Naive thymus-derived CD4-positive, alpha-beta T cell (primary cell): Measurements from ENCODE around the gene RBMS1. TPM values are rescaled to one million over a fixed set of nuclear protein-coding genes. Genes with fewer than 3 reads are reported as not detected.
A peak's percentile ranks its signal among the peaks of the same experiment; 100 is the strongest.

Experiments
- ATAC-seq: fragments of 150-1000 bp; cut with Tn5 transposase; 2 replicates; pipeline ENCODE4 v1.10.0; 2021; ENCODE audit warnings: mild to moderate bottlenecking, moderate library complexity
- CTCF ChIA-PET: fragments of 350-600 bp; sonication (Branson Sonifier 250); formaldehyde crosslinking; loops from one replicate; lab custom pipeline; 2021; ENCODE audit warnings: antibody characterized with exemption; lab: Charles Lee
- POLR2A ChIA-PET: fragments of 350-600 bp; sonication (Branson Sonifier 250); formaldehyde crosslinking; loops from one replicate; lab custom pipeline; 2021; ENCODE audit warnings: antibody characterized with exemption, inconsistent platforms; lab: Charles Lee
- DNase-seq, 9 donors: peaks; one replicate each; pipeline versions ENCODE4 v3.0.0 to v3.0.0-alpha.2; 2020 to 2022; ENCODE audit warnings: mixed read lengths in 1 of 9
- H3K27ac ChIP-seq: one replicate; pipeline ENCODE4 v1.7.0; 2013; ENCODE audit warnings: mild to moderate bottlenecking, low read depth, low read length, moderate library complexity
- H3K27me3 ChIP-seq, 2 donors: one replicate each; pipeline ENCODE4 v1.7.0; 2013; ENCODE audit warnings: low read length in 2 of 2, mild to moderate bottlenecking in 2 of 2, moderate library complexity in 2 of 2; ENCODE audit not compliant: control insufficient read depth in 2 of 2, insufficient read depth in 2 of 2
- H3K36me3 ChIP-seq, 3 experiments: 1 replicate in 2 of 3; 2 replicates in 1 of 3; pipeline ENCODE4 v1.7.0; 2013; ENCODE audit warnings: low read length in 3 of 3, mild to moderate bottlenecking in 3 of 3, moderate library complexity in 1 of 3; ENCODE audit not compliant: insufficient read depth in 3 of 3, control insufficient read depth in 2 of 3
- H3K4me1 ChIP-seq, 2 donors: one replicate each; pipeline ENCODE4 v1.7.0; 2013; ENCODE audit warnings: low read length in 2 of 2, mild to moderate bottlenecking in 2 of 2, moderate library complexity in 1 of 2; ENCODE audit not compliant: control insufficient read depth in 2 of 2, insufficient read depth in 2 of 2
- H3K4me3 ChIP-seq: 2 replicates; pipeline ENCODE4 v1.7.0; 2013; ENCODE audit warnings: mild to moderate bottlenecking, low read length
- H3K9me3 ChIP-seq, 3 experiments: 1 replicate in 2 of 3; 2 replicates in 1 of 3; pipeline ENCODE4 v1.7.0; 2013; ENCODE audit warnings: low read length in 3 of 3; ENCODE audit not compliant: control insufficient read depth in 2 of 3
- H3K27ac Mint-ChIP-seq, 9 donors: one replicate each; pipeline ENCODE4 v1.8.0; 2020 to 2022; ENCODE audit warnings: mixed read lengths in 9 of 9, mild to moderate bottlenecking in 8 of 9, moderate library complexity in 5 of 9, inconsistent platforms in 2 of 9
- H3K27me3 Mint-ChIP-seq, 5 donors: one replicate each; pipeline ENCODE4 v1.8.0; 2021 to 2022; ENCODE audit warnings: mixed read lengths in 5 of 5, mild to moderate bottlenecking in 1 of 5
- H3K36me3 Mint-ChIP-seq, 5 donors: one replicate each; pipeline ENCODE4 v1.8.0; 2020 to 2022; ENCODE audit warnings: mixed read lengths in 5 of 5, mild to moderate bottlenecking in 3 of 5, inconsistent platforms in 1 of 5
- H3K4me1 Mint-ChIP-seq, 7 donors: one replicate each; pipeline ENCODE4 v1.8.0; 2020 to 2022; ENCODE audit warnings: mixed read lengths in 7 of 7, mild to moderate bottlenecking in 3 of 7, inconsistent platforms in 1 of 7
- H3K4me3 Mint-ChIP-seq, 10 donors: one replicate each; pipeline ENCODE4 v1.8.0; 2020 to 2022; ENCODE audit warnings: mild to moderate bottlenecking in 10 of 10, mixed read lengths in 10 of 10, moderate library complexity in 6 of 10, inconsistent platforms in 2 of 10
- H3K9me3 Mint-ChIP-seq, 11 donors: one replicate each; pipeline ENCODE4 v1.8.0; 2020 to 2022; ENCODE audit warnings: mixed read lengths in 11 of 11, mild to moderate bottlenecking in 4 of 11, inconsistent platforms in 1 of 11, moderate library complexity in 1 of 11
- intact Hi-C, 2 donors: fragments of 100-400 bp; cut with micrococcal nuclease; formaldehyde crosslinking; loops; one replicate each; pipeline ENCODE4 v1.15.1; 2023
- polyA plus RNA-seq, 2 donors: library from polyadenylated mRNA; unstranded; fragments of 300-500 nt; fragmentation: Illumina TruSeq; gene quantifications; one replicate each; pipeline ENCODE4 v1.2.3, GENCODE V29; 2021
- total RNA-seq, 6 experiments: library from RNA in 5 of 6; stranded (reverse) in 5 of 6; gene quantifications; 1 replicate in 5 of 6; 2 replicates in 1 of 6; pipeline ENCODE4 v1.2.3 and lab custom pipeline; 2021 to 2026

The RBMS1 gene
- total and polyA plus RNA-seq, 7 experiments from 2014 or later = 74.4 to 137 (median 119) TPM

DNA sequence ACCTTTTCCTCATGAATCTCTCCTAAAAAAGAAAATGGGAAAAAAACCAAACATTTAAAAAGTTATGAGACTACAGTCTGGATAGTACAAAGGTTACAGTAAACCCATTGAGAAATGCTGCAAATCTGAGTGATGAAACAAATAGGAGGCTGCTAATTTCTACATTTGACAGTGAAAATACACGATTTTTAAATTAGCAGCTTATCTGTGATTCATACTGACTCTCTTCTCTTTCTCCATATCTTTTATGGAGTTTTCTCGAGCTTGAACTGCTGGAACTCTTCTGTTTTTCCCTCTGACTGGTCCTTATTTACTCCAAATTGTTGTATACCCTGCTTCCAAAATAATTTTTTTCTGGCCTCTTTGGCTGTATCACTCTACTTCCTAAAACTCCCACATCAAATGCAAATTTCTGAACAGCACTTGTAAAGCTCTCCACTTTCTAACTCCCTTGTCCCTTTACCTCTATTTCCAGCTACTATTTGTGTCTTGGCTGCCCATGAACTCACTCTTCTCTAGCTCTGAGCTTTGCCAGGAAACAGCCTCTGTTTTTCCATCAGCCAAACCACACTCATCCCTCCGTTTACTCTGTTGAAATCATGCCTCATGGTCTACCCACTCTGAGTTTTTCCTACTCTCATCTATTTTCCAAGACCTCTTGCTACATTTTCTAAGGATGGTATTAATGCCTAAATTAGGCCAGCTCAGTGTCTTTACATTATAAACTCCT lies 73.7 kb downstream of the RBMS1 start:
- Mint-ChIP-seq H3K4me3 (peak overlapping the region in 5 of 10 donors; percentile 1 to 29 (median 7)), H3K4me1 (peaks cover 38 to 88% (median 78%) of the 10 kb centered on the region in 7 donors)
- POLR2A ChIA-PET = interaction anchor here (1.0 to 2.3 kb wide), 4 partner anchors 8 to 16 kb away, joined by 3 to 8 read pairs (median 5); no protein-coding TSS in a partner anchor

DNA sequence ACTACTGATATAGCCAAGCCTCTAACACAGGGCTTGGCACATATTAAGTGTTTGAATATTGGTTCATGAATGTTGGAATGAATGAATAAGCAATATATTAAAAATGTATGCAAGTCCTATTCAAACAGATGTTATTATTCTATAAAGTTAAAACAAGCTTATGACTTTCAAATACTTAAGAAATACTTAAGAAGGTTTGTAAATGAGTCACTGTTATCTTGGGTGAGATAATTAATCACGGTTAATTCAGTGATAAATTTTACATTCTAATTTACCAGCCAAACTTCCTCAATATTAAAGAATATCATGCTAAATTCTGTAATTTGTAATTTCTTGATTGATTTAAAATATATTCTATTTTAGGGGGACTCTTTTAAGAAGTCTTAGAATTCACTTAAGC lies 74.8 kb downstream of the RBMS1 start:
- Mint-ChIP-seq H3K27ac (peak overlapping the region in 6 of 9 donors; percentile 64 to 90 (median 78)), H3K36me3 (peaks cover 0 to 37% (median 13%) of the 10 kb centered on the region in 5 donors), H3K4me1 (peaks cover 40 to 88% (median 76%) of the 10 kb centered on the region in 7 donors), H3K9me3 (peaks cover 0 to 6% (median 0%) of the 10 kb centered on the region in 11 donors), H3K4me3 (peak overlapping the region in 1 of 10 donors; percentile 7), H3K27me3 (peaks cover 0 to 3% (median 0%) of the 10 kb centered on the region in 5 donors)
- no peaks in the 10 kb centered on the region for H3K27me3 ChIP-seq
- ATAC-seq (no peak), DNase-seq (no peak)
- no peaks in the 10 kb centered on the region for H3K36me3 ChIP-seq
- ChIA-PET CTCF (interaction anchor here (0.8 kb wide), 1 partner anchor 9 kb away, joined by 3 read pairs; no protein-coding TSS in a partner anchor), POLR2A (interaction anchor here (2.3 kb wide), 1 partner anchor 9 kb away, joined by 8 read pairs; no protein-coding TSS in a partner anchor)
- H3K4me3 ChIP-seq = no peak overlapping the region
- H3K4me1 ChIP-seq = peaks cover 10 to 33% of the 10 kb centered on the region in 2 donors
- H3K27ac ChIP-seq = no peak overlapping the region
- H3K9me3 ChIP-seq = no peaks in the 10 kb centered on the region
- intact Hi-C loops = loop anchor here (1.0 to 10.0 kb wide), 3 partner anchors 9 to 826 kb away; no protein-coding TSS in a partner anchor

More for the DNA sequence above, 73.7 kb downstream of the RBMS1 start:
- Mint-ChIP-seq H3K27ac (peak overlapping the region; percentile 3 to 78 (median 40)), H3K9me3 (peaks cover 0 to 6% (median 0%) of the 10 kb centered on the region in 11 donors), H3K27me3 (no peaks in the 10 kb centered on the region), H3K36me3 (peaks cover 0 to 36% (median 13%) of the 10 kb centered on the region in 5 donors)
- no peak overlapping the region for H3K4me3 ChIP-seq
- DNase-seq = no peak
- CTCF ChIA-PET = no interaction called here
- peaks cover 10 to 33% of the 10 kb centered on the region in 2 donors for H3K4me1 ChIP-seq
- intact Hi-C loops = loop anchor here (1.0 to 10.0 kb wide), 4 partner anchors 9 to 825 kb away; no protein-coding TSS in a partner anchor
- no peak overlapping the region for H3K27ac ChIP-seq
- no peaks in the 10 kb centered on the region for H3K9me3 ChIP-seq
- no peaks in the 10 kb centered on the region for H3K27me3 ChIP-seq
- no peaks in the 10 kb centered on the region for H3K36me3 ChIP-seq
- ATAC-seq = no peak

DNA sequence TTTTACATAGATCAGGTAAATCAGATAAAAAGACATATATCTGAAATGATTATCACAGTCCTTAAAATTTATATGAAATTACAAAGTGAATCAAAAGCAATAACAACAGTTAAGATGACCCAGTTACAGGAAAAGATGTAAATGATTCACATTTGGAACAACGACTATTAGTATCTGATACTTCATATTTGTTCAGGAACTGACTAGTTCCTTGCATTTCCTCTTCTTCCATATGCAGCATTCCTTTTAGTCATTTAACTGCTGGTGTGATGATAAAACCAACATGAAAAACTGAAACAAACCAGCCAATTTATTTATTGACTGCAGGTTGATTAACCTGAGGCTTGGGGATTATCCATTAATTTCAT lies 75.2 kb downstream of the RBMS1 start:
- POLR2A ChIA-PET = interaction anchor here (2.3 kb wide), 1 partner anchor 9 kb away, joined by 8 read pairs; no protein-coding TSS in a partner anchor
- H3K4me3 Mint-ChIP-seq = peak overlapping the region in 4 of 10 donors; percentile 7 to 43 (median 26)

DNA sequence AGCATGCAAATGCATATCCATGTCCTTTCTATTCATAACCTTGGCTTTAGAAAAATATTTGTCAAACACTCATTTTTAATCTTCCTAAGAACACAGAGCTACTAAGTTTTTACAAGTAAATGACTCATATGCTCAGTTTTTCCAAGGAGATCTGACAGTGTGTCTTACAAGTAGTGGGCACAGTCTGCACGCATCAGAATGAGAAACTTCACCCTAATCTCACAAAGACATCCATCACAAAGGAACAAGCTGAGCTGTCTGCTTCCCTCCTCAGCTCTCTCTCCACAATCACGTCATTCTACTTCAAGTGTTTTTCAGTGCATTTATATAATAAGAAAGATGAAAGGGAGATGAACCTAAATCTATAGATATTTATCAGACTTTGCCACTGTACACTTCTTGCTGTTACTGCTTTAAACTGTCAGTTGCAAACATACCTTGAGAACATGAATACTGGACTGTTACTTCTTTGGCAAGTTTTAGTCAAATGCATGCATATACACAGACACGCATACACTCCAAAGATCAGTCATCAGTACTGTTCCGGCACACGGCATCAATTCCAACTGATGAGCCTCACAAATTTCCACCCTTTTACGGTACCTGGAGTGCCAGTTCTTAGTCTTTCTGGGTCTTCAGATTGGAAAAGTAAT lies 75.7 kb downstream of the RBMS1 start:
- DNase-seq (peak in 4 of 9 donors; percentile 31 to 76 (median 56)), ATAC-seq (peak; percentile 84)
- H3K4me1 ChIP-seq = peaks cover 10 to 31% of the 10 kb centered on the region in 2 donors
- Mint-ChIP-seq H3K36me3 (peaks cover 0 to 30% (median 8%) of the 10 kb centered on the region in 5 donors), H3K4me1 (peaks cover 34 to 88% (median 72%) of the 10 kb centered on the region in 7 donors), H3K4me3 (peak overlapping the region in 6 of 10 donors; percentile 7 to 52 (median 36)), H3K9me3 (peaks cover 0 to 6% (median 0%) of the 10 kb centered on the region in 11 donors), H3K27me3 (peaks cover 0 to 3% (median 0%) of the 10 kb centered on the region in 5 donors), H3K27ac (peak overlapping the region; percentile 36 to 90 (median 75))
- no peaks in the 10 kb centered on the region for H3K36me3 ChIP-seq
- H3K9me3 ChIP-seq = no peaks in the 10 kb centered on the region
- peak overlapping the region; percentile 43 for H3K27ac ChIP-seq
- no peak overlapping the region for H3K4me3 ChIP-seq
- no peaks in the 10 kb centered on the region for H3K27me3 ChIP-seq
- POLR2A ChIA-PET = interaction anchor here (0.6 to 1.3 kb wide), 4 partner anchors 9 to 100 kb away, joined by 3 read pairs; no protein-coding TSS in a partner anchor
- CTCF ChIA-PET = interaction anchor here (0.7 kb wide), 1 partner anchor 12 kb away, joined by 3 read pairs; no protein-coding TSS in a partner anchor
- intact Hi-C loops = loop anchor here (1.0 to 10.0 kb wide), 4 partner anchors 10 to 827 kb away; no protein-coding TSS in a partner anchor

More for the DNA sequence above, 75.2 kb downstream of the RBMS1 start:
- no peak for DNase-seq
- no peak for ATAC-seq
- Histone ChIP-seq H3K4me1 (peaks cover 10 to 29% of the 10 kb centered on the region in 2 donors), H3K27ac (peak overlapping the region; percentile 43), H3K36me3 (no peaks in the 10 kb centered on the region), H3K27me3 (no peaks in the 10 kb centered on the region), H3K9me3 (no peaks in the 10 kb centered on the region), H3K4me3 (no peak overlapping the region)
- Mint-ChIP-seq H3K36me3 (peaks cover 0 to 33% (median 10%) of the 10 kb centered on the region in 5 donors), H3K4me1 (peaks cover 37 to 88% (median 72%) of the 10 kb centered on the region in 7 donors), H3K27ac (peak overlapping the region in 8 of 9 donors; percentile 48 to 90 (median 78)), H3K9me3 (peaks cover 0 to 6% (median 0%) of the 10 kb centered on the region in 11 donors), H3K27me3 (peaks cover 0 to 3% (median 0%) of the 10 kb centered on the region in 5 donors)
- intact Hi-C loops = loop anchor here (1.0 to 10.0 kb wide), 3 partner anchors 10 to 826 kb away; no protein-coding TSS in a partner anchor
- CTCF ChIA-PET = interaction anchor here (0.8 kb wide), 1 partner anchor 10 kb away, joined by 3 read pairs; no protein-coding TSS in a partner anchor

DNA sequence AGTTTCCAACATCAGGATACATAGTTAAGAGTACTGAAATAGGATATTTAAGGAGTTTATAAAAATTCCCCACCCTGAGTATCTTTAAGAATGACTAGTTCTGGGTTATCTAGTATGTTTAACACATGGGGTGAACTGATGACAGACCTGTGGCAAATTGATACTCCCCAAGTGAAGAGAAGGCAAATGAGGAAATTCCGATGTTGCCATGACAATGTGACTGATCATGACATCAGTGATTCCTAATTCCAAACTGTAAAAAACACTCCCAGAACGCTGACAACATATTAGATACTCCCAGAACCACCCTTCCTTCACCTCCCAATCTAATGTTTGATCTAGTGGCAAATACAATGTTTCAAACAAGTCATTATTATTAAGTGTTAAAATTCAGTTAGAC lies 77.6 kb downstream of the RBMS1 start:
- ChIA-PET CTCF (no interaction called here), POLR2A (interaction anchor here (0.6 kb wide), 1 partner anchor 307 kb away, joined by 3 read pairs; no protein-coding TSS in a partner anchor)
- ATAC-seq (no peak), DNase-seq (no peak)
- Histone ChIP-seq H3K4me3 (no peak overlapping the region), H3K27ac (no peak overlapping the region), H3K27me3 (no peaks in the 10 kb centered on the region), H3K4me1 (peaks cover 19 to 44% of the 10 kb centered on the region in 2 donors), H3K9me3 (no peaks in the 10 kb centered on the region), H3K36me3 (no peaks in the 10 kb centered on the region)
- Mint-ChIP-seq H3K4me3 (no peak overlapping the region), H3K27me3 (peaks cover 0 to 3% (median 0%) of the 10 kb centered on the region in 5 donors), H3K36me3 (peaks cover 0 to 14% (median 0%) of the 10 kb centered on the region in 5 donors), H3K4me1 (peaks cover 39 to 88% (median 72%) of the 10 kb centered on the region in 7 donors), H3K27ac (peak overlapping the region in 4 of 9 donors; percentile 2 to 33 (median 6)), H3K9me3 (no peaks in the 10 kb centered on the region)
- intact Hi-C loops = loop anchor here (5.0 to 10.0 kb wide), 2 partner anchors 251 to 829 kb away; no protein-coding TSS in a partner anchor
